HCT116 (cell line): Measurements from ENCODE around the gene PDE10A. TPM values are rescaled to one million over a fixed set of nuclear protein-coding genes. Genes with fewer than 3 reads are reported as not detected.

ENCODE experiments used
- ATAC-seq: fragments of 200-7000 bp; cut with Tn5 transposase; 2 replicates; pipeline ENCODE4 v1.9.1; 2020; ENCODE audit warnings: mild to moderate bottlenecking, moderate library complexity
- BruUV-seq: library from RNA; stranded (reverse); fragments of 400-500 nt; replicated peaks from 2 replicates; lab custom pipeline; 2021; lab: Mats Ljungman, UMichigan
- CTCF ChIA-PET: fragments of 300-600 bp; sonication (Branson Sonifier 250); formaldehyde crosslinking; loops from one replicate; lab custom pipeline; 2021; ENCODE audit warnings: antibody characterized with exemption; lab: Charles Lee
- POLR2A ChIA-PET: fragments of 300-600, 350-600 bp; sonication (Branson Sonifier 250); formaldehyde crosslinking; loops from one replicate; lab custom pipeline; 2021; ENCODE audit warnings: antibody characterized with exemption; lab: Charles Lee
- RAD21 ChIA-PET, 2 experiments: fragments of 300-600 bp; sonication (Branson Sonifier 250); formaldehyde crosslinking; loops; one replicate each; lab custom pipeline; 2023; ENCODE audit warnings: low total read pairs in 2 of 2; ENCODE audit not compliant: uncharacterized antibody in 2 of 2, unreplicated experiment in 2 of 2, low non-redundant PET in 1 of 2; lab: Charles Lee
- DNase-seq: peaks from one replicate; pipeline ENCODE4 v3.0.0-alpha.2; 2010; ENCODE audit warnings: low read depth, low spot score
- H2AFZ ChIP-seq: fragments of 200-600 bp; shearing (Covaris generic), sonication (generic); 2 replicates; pipeline ENCODE4 v1.6.1; 2017; ENCODE audit warnings: low read depth, mixed run types, mixed read lengths, antibody characterized with exemption, low read length; ENCODE audit not compliant: poor library complexity, severe bottlenecking
- H3K27ac ChIP-seq: 2 replicates; pipeline ENCODE4 v1.5.1; 2012; ENCODE audit warnings: low read depth, low read length
- H3K27me3 ChIP-seq: fragments of 200-600 bp; sonication (generic); 2 replicates; pipeline ENCODE4 v1.6.1; 2016; ENCODE audit warnings: mixed run types, low read length, mixed read lengths; ENCODE audit not compliant: insufficient read depth
- H3K36me3 ChIP-seq, 2 experiments: fragments of 200-500 bp in 1 of 2; fragments of 200-600 bp in 1 of 2; sonication (Bioruptor generic) in 1 of 2; sonication (generic) in 1 of 2; 2 replicates each; pipeline versions ENCODE4 v1.5.1 to v1.6.1; 2014 to 2016; ENCODE audit warnings: low read length in 2 of 2, inconsistent platforms in 1 of 2, mixed read lengths in 1 of 2, mixed run types in 1 of 2; ENCODE audit not compliant: insufficient read depth in 2 of 2, control insufficient read depth in 1 of 2
- H3K4me1 ChIP-seq, 2 experiments: fragments of 200-600 bp in 1 of 2; sonication (generic) in 1 of 2; 2 replicates each; pipeline versions ENCODE4 v1.5.1 to v1.6.1; 2012 to 2017; ENCODE audit warnings: low read length in 2 of 2, inconsistent platforms in 1 of 2, mild to moderate bottlenecking in 1 of 2, mixed read lengths in 1 of 2, mixed run types in 1 of 2, moderate library complexity in 1 of 2; ENCODE audit not compliant: insufficient read depth in 2 of 2, control insufficient read depth in 1 of 2
- H3K4me2 ChIP-seq: fragments of 200-600 bp; sonication (generic); 2 replicates; pipeline ENCODE4 v1.6.1; 2017; ENCODE audit warnings: mixed run types, low read length, mixed read lengths
- H3K4me3 ChIP-seq, 2 experiments: fragments of 200-600 bp in 1 of 2; sonication (generic) in 1 of 2; replicated peaks in 1 of 2; 2 replicates each; pipeline ENCODE4 v1.5.1; 2011 to 2016; ENCODE audit warnings: low read length in 2 of 2, control low read depth in 1 of 2, low read depth in 1 of 2, mild to moderate bottlenecking in 1 of 2, mixed read lengths in 1 of 2, mixed run types in 1 of 2
- H3K79me2 ChIP-seq: fragments of 200-600 bp; sonication (generic); 2 replicates; pipeline ENCODE4 v1.6.1; 2017; ENCODE audit warnings: mild to moderate bottlenecking, mixed run types, low read length, moderate library complexity, mixed read lengths; ENCODE audit not compliant: insufficient read depth
- H3K9ac ChIP-seq: fragments of 200-600 bp; sonication (generic); 2 replicates; pipeline ENCODE4 v1.6.1; 2016; ENCODE audit warnings: low read length, mixed read lengths
- H3K9me2 ChIP-seq: fragments of 200-600 bp; sonication (generic), shearing (Covaris generic); 2 replicates; pipeline ENCODE4 v1.6.1; 2017; ENCODE audit warnings: mixed run types, mild to moderate bottlenecking, moderate library complexity; ENCODE audit not compliant: insufficient read depth
- H3K9me3 ChIP-seq, 2 experiments: fragments of 200-500 bp in 1 of 2; fragments of 200-600 bp in 1 of 2; sonication (Bioruptor generic) in 1 of 2; sonication (generic) in 1 of 2; 2 replicates each; pipeline ENCODE4 v1.6.1; 2014 to 2017; ENCODE audit warnings: low read length in 2 of 2, mixed read lengths in 2 of 2, inconsistent platforms in 1 of 2, low read depth in 1 of 2, mild to moderate bottlenecking in 1 of 2, mixed run types in 1 of 2, moderate library complexity in 1 of 2; ENCODE audit not compliant: control insufficient read depth in 1 of 2, insufficient read depth in 1 of 2
- H4K20me1 ChIP-seq: fragments of 200-600 bp; sonication (generic), shearing (Covaris generic); 2 replicates; pipeline ENCODE4 v1.6.1; 2017; ENCODE audit warnings: mixed run types, mild to moderate bottlenecking, moderate library complexity; ENCODE audit not compliant: insufficient read depth
- EGR1 ChIP-seq: IDR thresholded peaks from 2 replicates; pipeline ENCODE4 v1.6.1; 2012; ENCODE audit warnings: low read depth
- ELF1 ChIP-seq: IDR thresholded peaks from 2 replicates; pipeline ENCODE4 v1.6.1; 2012; ENCODE audit warnings: low read depth, borderline replicate concordance
- EZH2phosphoT487 ChIP-seq: fragments of 200-600 bp; IDR thresholded peaks from 2 replicates; pipeline ENCODE4 v1.6.1; 2018; ENCODE audit warnings: antibody characterized with exemption, borderline replicate concordance
- RAD21 ChIP-seq: IDR thresholded peaks from 2 replicates; pipeline ENCODE4 v1.6.1; 2012; ENCODE audit warnings: low read depth, mild to moderate bottlenecking
- SIN3A ChIP-seq: IDR thresholded peaks from 2 replicates; pipeline ENCODE4 v1.6.1; 2012; ENCODE audit warnings: low read depth
- SP1 ChIP-seq: IDR thresholded peaks from 2 replicates; pipeline ENCODE4 v1.6.1; 2012; ENCODE audit warnings: low read depth
- SRF ChIP-seq: IDR thresholded peaks from 2 replicates; pipeline ENCODE4 v1.6.1; 2012; ENCODE audit warnings: low read depth
- TCF7L2 ChIP-seq: IDR thresholded peaks from 2 replicates; pipeline ENCODE4 v1.7.0; 2011; ENCODE audit warnings: borderline replicate concordance, inconsistent platforms; ENCODE audit not compliant: insufficient read depth, insufficient read length; ENCODE audit errors: extremely low read depth
- YY1 ChIP-seq: IDR thresholded peaks from 2 replicates; pipeline ENCODE4 v1.6.1; 2011; ENCODE audit warnings: low read length, low read depth, moderate library complexity, mild to moderate bottlenecking; ENCODE audit not compliant: insufficient replicate concordance; ENCODE audit errors: extremely low read depth
- ZNF274 ChIP-seq: fragments of 200-500 bp; sonication (Bioruptor generic); IDR thresholded peaks from 2 replicates; pipeline ENCODE4 v1.6.1; 2014; ENCODE audit warnings: mild to moderate bottlenecking, low read depth, low read length, inconsistent platforms
- intact Hi-C: fragments of 100-400 bp; cut with micrococcal nuclease; formaldehyde crosslinking; loops from 2 replicates; pipeline ENCODE4 v1.10.0; 2022
- total RNA-seq: library from RNA; stranded (reverse); gene quantifications from one replicate; pipeline ENCODE4 v1.2.1, GENCODE V29; 2021; ENCODE audit not compliant: unreplicated experiment
- TF ChIP-seq, protein P1 (sequence below): IDR thresholded peaks from 2 replicates; pipeline ENCODE4 v1.6.1; 2012
- TF ChIP-seq, protein P2 (sequence below): IDR thresholded peaks from 2 replicates; pipeline ENCODE4 v1.6.1; 2011; ENCODE audit warnings: mild to moderate bottlenecking, low read length, moderate library complexity; ENCODE audit not compliant: insufficient replicate concordance; ENCODE audit errors: extremely low read depth
- TF ChIP-seq, protein P3 (sequence below), 3 experiments: fragments of 200-600 bp in 1 of 3; sonication (generic) in 1 of 3; IDR thresholded peaks in 2 of 3; conservative IDR thresholded peaks in 1 of 3; 2 replicates each; pipeline ENCODE4 v1.5.1; 2012 to 2017; ENCODE audit warnings: low read depth in 2 of 3, low read length in 2 of 3, antibody characterized with exemption in 1 of 3, borderline replicate concordance in 1 of 3, control low read depth in 1 of 3, mild to moderate bottlenecking in 1 of 3, mixed read lengths in 1 of 3, mixed run types in 1 of 3, moderate library complexity in 1 of 3; ENCODE audit not compliant: insufficient read depth in 1 of 3

PDE10A gene
- total RNA-seq, 1 experiment from 2014 or later, result 0.37 TPM

DNA sequence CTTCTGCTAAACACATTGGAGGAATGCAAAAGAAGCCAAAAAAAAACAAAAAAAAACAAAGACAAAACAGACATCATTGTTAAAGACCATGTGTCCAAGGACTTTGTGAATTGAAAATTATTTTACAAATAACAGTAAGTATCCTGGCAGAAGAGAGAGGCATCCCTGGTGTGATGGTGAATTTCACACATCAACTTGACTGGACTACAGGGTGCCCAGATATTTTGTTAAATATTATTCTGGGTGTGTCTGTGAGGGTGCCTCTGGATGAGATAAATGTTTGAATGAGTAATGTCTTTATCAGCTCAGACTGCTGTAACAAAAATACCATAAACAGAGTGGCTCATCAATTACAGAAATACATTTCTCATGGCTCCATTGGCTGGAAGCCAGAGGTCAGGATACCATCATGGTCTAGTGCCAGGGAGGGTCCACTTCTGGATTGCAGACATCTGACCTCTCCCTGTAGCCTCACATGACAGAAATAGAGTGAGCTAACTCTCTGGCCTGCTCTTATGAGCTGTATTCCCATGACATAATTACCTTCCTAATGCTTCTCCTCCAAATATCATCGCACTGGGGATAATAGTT, 341.4 kb downstream of the PDE10A start:
- BruUV-seq, result no TSS peak
- no peaks in the 10 kb centered on the region for H4K20me1 ChIP-seq
- no peaks in the 10 kb centered on the region for H3K9me2 ChIP-seq
- H3K9me3 ChIP-seq, result peaks cover 4 to 8% of the 10 kb centered on the region in 2 experiments; a peak in 2 of 4 replicates
- H3K4me2 ChIP-seq, result no peak overlapping the region
- no peaks in the 10 kb centered on the region for H3K79me2 ChIP-seq
- TF ChIP-seq, protein P1, sequence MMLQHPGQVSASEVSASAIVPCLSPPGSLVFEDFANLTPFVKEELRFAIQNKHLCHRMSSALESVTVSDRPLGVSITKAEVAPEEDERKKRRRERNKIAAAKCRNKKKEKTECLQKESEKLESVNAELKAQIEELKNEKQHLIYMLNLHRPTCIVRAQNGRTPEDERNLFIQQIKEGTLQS, result no peak
- no peak for TF ChIP-seq SP1
- TF ChIP-seq, all 23 proteins: peak for 0
- Histone ChIP-seq H3K4me3 (no peak overlapping the region), H3K27me3 (no peaks in the 10 kb centered on the region), H3K36me3 (no peaks in the 10 kb centered on the region), H3K27ac (no peak overlapping the region), H3K4me1 (no peaks in the 10 kb centered on the region), H2AFZ (no peak overlapping the region), H3K9ac (no peak overlapping the region)
- no peak for ATAC-seq
- POLR2A ChIA-PET, result no interaction called here
- RAD21 ChIA-PET, result no interaction called here
- no peak for DNase-seq
- intact Hi-C loops, result no loop called here
- CTCF ChIA-PET, result no interaction called here

DNA sequence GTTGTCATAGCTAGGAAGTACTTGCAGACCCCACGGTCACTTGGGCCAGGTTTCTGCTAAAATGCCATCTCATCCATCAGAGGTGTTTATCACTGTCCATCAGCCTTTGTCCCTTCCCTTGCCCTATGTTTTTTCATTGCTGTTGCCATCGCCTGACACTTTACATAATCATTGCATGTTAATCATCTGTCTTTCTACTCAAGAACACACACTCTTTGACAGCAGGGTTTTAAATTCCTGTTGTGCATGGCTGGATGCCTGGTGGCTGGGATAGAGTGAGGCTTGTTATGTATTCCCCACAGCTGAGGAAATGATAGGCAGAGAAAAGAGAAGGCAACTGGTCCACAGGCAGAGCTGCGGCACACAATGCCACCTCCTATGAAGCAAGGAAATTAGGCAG, 341.9 kb downstream of the PDE10A start:
- TF ChIP-seq ZNF274, result no peak
- TF ChIP-seq TCF7L2, result no peak
- TF ChIP-seq YY1, result no peak
- TF ChIP-seq EZH2phosphoT487, result no peak
- TF ChIP-seq RAD21, result no peak
- no peak for TF ChIP-seq ELF1
- TF ChIP-seq SP1, result no peak
- TF ChIP-seq, protein P2, sequence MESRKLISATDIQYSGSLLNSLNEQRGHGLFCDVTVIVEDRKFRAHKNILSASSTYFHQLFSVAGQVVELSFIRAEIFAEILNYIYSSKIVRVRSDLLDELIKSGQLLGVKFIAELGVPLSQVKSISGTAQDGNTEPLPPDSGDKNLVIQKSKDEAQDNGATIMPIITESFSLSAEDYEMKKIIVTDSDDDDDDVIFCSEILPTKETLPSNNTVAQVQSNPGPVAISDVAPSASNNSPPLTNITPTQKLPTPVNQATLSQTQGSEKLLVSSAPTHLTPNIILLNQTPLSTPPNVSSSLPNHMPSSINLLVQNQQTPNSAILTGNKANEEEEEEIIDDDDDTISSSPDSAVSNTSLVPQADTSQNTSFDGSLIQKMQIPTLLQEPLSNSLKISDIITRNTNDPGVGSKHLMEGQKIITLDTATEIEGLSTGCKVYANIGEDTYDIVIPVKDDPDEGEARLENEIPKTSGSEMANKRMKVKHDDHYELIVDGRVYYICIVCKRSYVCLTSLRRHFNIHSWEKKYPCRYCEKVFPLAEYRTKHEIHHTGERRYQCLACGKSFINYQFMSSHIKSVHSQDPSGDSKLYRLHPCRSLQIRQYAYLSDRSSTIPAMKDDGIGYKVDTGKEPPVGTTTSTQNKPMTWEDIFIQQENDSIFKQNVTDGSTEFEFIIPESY, result no peak
- no peak for TF ChIP-seq EGR1
- TF ChIP-seq, protein P3, sequence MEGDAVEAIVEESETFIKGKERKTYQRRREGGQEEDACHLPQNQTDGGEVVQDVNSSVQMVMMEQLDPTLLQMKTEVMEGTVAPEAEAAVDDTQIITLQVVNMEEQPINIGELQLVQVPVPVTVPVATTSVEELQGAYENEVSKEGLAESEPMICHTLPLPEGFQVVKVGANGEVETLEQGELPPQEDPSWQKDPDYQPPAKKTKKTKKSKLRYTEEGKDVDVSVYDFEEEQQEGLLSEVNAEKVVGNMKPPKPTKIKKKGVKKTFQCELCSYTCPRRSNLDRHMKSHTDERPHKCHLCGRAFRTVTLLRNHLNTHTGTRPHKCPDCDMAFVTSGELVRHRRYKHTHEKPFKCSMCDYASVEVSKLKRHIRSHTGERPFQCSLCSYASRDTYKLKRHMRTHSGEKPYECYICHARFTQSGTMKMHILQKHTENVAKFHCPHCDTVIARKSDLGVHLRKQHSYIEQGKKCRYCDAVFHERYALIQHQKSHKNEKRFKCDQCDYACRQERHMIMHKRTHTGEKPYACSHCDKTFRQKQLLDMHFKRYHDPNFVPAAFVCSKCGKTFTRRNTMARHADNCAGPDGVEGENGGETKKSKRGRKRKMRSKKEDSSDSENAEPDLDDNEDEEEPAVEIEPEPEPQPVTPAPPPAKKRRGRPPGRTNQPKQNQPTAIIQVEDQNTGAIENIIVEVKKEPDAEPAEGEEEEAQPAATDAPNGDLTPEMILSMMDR (IDR thresholded peaks at IDR 0.05 in 2 of 3, conservative IDR thresholded peaks at IDR 0.05 in 1 of 3; ENCODE audit: borderline replicate concordance in 1 of 3, insufficient read depth in 1 of 3, low read depth in 2 of 3, low read length in 2 of 3), result no peak
- no peak for TF ChIP-seq SIN3A
- TF ChIP-seq SRF, result no peak
- ChIA-PET CTCF (no interaction called here), RAD21 (no interaction called here), POLR2A (no interaction called here)
- Histone ChIP-seq H4K20me1 (no peaks in the 10 kb centered on the region), H3K36me3 (no peaks in the 10 kb centered on the region), H3K27me3 (no peaks in the 10 kb centered on the region), H3K4me1 (no peaks in the 10 kb centered on the region), H3K9ac (no peak overlapping the region), H3K9me3 (peaks cover 4 to 8% of the 10 kb centered on the region in 2 experiments; a peak in 2 of 4 replicates), H3K4me2 (no peak overlapping the region), H3K79me2 (no peaks in the 10 kb centered on the region), H3K4me3 (no peak overlapping the region), H3K27ac (no peak overlapping the region), H3K9me2 (no peaks in the 10 kb centered on the region), H2AFZ (no peak overlapping the region)
- BruUV-seq, result no TSS peak
- DNase-seq (no peak), ATAC-seq (no peak)
- intact Hi-C loops, result no loop called here
